K562 (cell line): ENCODE measurements around the gene RAD21L1. TPM values are rescaled to one million over a fixed set of nuclear protein-coding genes. Genes with fewer than 3 reads are reported as not detected.

Experiments used
- ATAC-seq: fragments of 200-7000 bp; cut with Tn5 transposase; 3 replicates; pipeline ENCODE4 v1.9.1; 2020; ENCODE audit warnings: moderate library complexity
- BruUV-seq: library from RNA; stranded (reverse); fragments of 400-500 nt; replicated peaks from 2 replicates; lab custom pipeline; 2021; lab: Mats Ljungman, UMichigan
- CTCF ChIA-PET: fragments of 300-600 bp; formaldehyde crosslinking; extraction: SDS; loops from one replicate; lab custom pipeline; 2021; ENCODE audit warnings: low intra/inter-chr PET ratio; lab: Yijun Ruan, JAX
- POLR2A ChIA-PET: fragments of 300-600, 350-650 bp; sonication (Branson Sonifier 250); formaldehyde crosslinking; extraction: SDS; loops from one replicate; lab custom pipeline; 2021; ENCODE audit warnings: antibody characterized with exemption, inconsistent platforms; lab: Yijun Ruan, JAX
- DNase-seq, 4 experiments: peaks; one replicate each; pipeline versions ENCODE4 v3.0.0 to v3.0.0-alpha.2; 2011 to 2018; ENCODE audit warnings: low spot score in 3 of 4, mixed read lengths in 3 of 4; ENCODE audit errors: extremely low read depth in 1 of 4
- FAIRE-seq: peaks from 2 replicates; lab custom pipeline; 2011; peaks lifted over from hg19 to GRCh38; lab: Jason Lieb, UNC
- H2AFZ ChIP-seq: 2 replicates; pipeline ENCODE4 v1.6.0; 2011; ENCODE audit warnings: low read depth, low read length, control low read depth, inconsistent platforms
- H3K27ac ChIP-seq: fragments of 200-600 bp; 3 replicates; pipeline ENCODE4 v1.8.0; 2011; ENCODE audit warnings: low read depth, mild to moderate bottlenecking, control low read depth, inconsistent platforms, low read length, moderate library complexity, mixed read lengths; ENCODE audit errors: extremely low read depth
- H3K27me3 ChIP-seq, 2 experiments: fragments of 300-600 bp in 1 of 2; 2 replicates in 1 of 2; 3 replicates in 1 of 2; pipeline versions ENCODE4 v1.6.0 to v1.8.0; 2011; ENCODE audit warnings: inconsistent platforms in 2 of 2, low read length in 2 of 2, mild to moderate bottlenecking in 1 of 2, mixed read lengths in 1 of 2, moderate library complexity in 1 of 2; ENCODE audit not compliant: control insufficient read depth in 2 of 2, insufficient read depth in 2 of 2
- H3K36me3 ChIP-seq: fragments of 300-600 bp; 3 replicates; pipeline ENCODE4 v1.8.0; 2011; ENCODE audit warnings: mild to moderate bottlenecking, low read length, inconsistent platforms; ENCODE audit not compliant: control insufficient read depth, insufficient read depth
- H3K4me1 ChIP-seq, 2 experiments: fragments of 200-600 bp in 1 of 2; replicated peaks in 1 of 2; 2 replicates in 1 of 2; 3 replicates in 1 of 2; pipeline versions ENCODE4 v1.5.1 to v1.8.0; 2011; ENCODE audit warnings: inconsistent platforms in 2 of 2, low read length in 2 of 2, mild to moderate bottlenecking in 1 of 2, mixed read lengths in 1 of 2, moderate library complexity in 1 of 2; ENCODE audit not compliant: control insufficient read depth in 2 of 2, insufficient read depth in 2 of 2
- H3K4me2 ChIP-seq: 2 replicates; pipeline ENCODE4 v1.6.1; 2011; ENCODE audit warnings: low read length, control low read depth, inconsistent platforms, mixed read lengths; ENCODE audit not compliant: insufficient read depth
- H3K4me3 ChIP-seq: fragments of 200-600 bp; sonication (generic), shearing (Covaris generic); 2 replicates; pipeline ENCODE4 v1.5.1; 2016; ENCODE audit warnings: control low read depth, inconsistent platforms
- H3K79me2 ChIP-seq: fragments of 200-600 bp; 3 replicates; pipeline ENCODE4 v1.8.0; 2011; ENCODE audit warnings: low read length, inconsistent platforms; ENCODE audit not compliant: control insufficient read depth, insufficient read depth
- H3K9ac ChIP-seq, 2 experiments: 2 replicates each; pipeline versions ENCODE4 v1.6.0 to v1.6.1; 2011; ENCODE audit warnings: low read depth in 2 of 2, low read length in 2 of 2, control low read depth in 1 of 2, inconsistent platforms in 1 of 2, mild to moderate bottlenecking in 1 of 2, mixed read lengths in 1 of 2; ENCODE audit not compliant: insufficient read depth in 1 of 2
- H3K9me1 ChIP-seq: one replicate; pipeline ENCODE4 v1.6.0; 2011; ENCODE audit warnings: inconsistent platforms, mild to moderate bottlenecking, low read length, moderate library complexity; ENCODE audit not compliant: control insufficient read depth, insufficient read depth
- H3K9me3 ChIP-seq: replicated peaks from 2 replicates; pipeline ENCODE4 v1.5.1; 2011; ENCODE audit warnings: low read depth, low read length, inconsistent platforms; ENCODE audit not compliant: control insufficient read depth, insufficient read depth
- H4K20me1 ChIP-seq: replicated peaks from 2 replicates; pipeline ENCODE4 v1.6.1; 2011; ENCODE audit warnings: low read length, inconsistent platforms, mixed read lengths; ENCODE audit not compliant: control insufficient read depth, insufficient read depth
- RFX1 ChIP-seq: fragments of 450-650 bp; IDR thresholded peaks from 2 replicates; pipeline ENCODE4 v1.6.1; 2016; ENCODE audit warnings: mild to moderate bottlenecking, moderate library complexity
- SMARCE1 ChIP-seq: fragments of 450-650 bp; IDR thresholded peaks from 2 replicates; pipeline ENCODE4 v1.7.1; 2016; ENCODE audit warnings: mild to moderate bottlenecking
- WGBS: fragments of 100-300 bp; shearing (Covaris generic); methylation state at CpG from one replicate; pipeline ENCODE4 v1.1.6; 2016; ENCODE audit warnings: low coverage, mixed read lengths; ENCODE audit not compliant: insufficient coverage; ENCODE audit errors: missing lambda C conversion rate; 5-methylcytosine and 5-hydroxymethylcytosine counted together
- in situ Hi-C: fragments of 300-500 bp; cut with MboI; formaldehyde crosslinking; loops from 4 replicates; pipeline ENCODE4 v1.15.0; 2018; ENCODE audit warnings: inconsistent platforms, mixed read lengths
- intact Hi-C: fragments of 100-400 bp; cut with micrococcal nuclease; formaldehyde crosslinking; loops from 2 replicates; pipeline ENCODE4 v1.14.2; 2022
- polyA plus RNA-seq, 8 experiments: library from polyadenylated mRNA; depleted of rRNA in 4 of 8; stranded (reverse) in 5 of 8; unstranded in 3 of 8; fragments of >200 nt; fragmentation: Nextera tagmentation in 2 of 8; fragmentation: Illumina TruSeq in 1 of 8; extraction: Ambion mirVana in 2 of 8; extraction: Trizol in 1 of 8; gene quantifications; 2 replicates each; pipeline versions ENCODE4 v1.2.1 to v1.2.3, GENCODE V29; 2011 to 2014; ENCODE audit warnings: inconsistent platforms in 1 of 8, missing spikeins in 1 of 8
- total RNA-seq, 7 experiments: library from RNA; depleted of rRNA in 6 of 7; stranded (reverse); fragments of >200 nt in 6 of 7; fragmentation: Illumina TruSeq in 2 of 7; extraction: Trizol in 2 of 7; gene quantifications; 2 replicates each; pipeline versions ENCODE4 v1.2.1 to v1.2.3, GENCODE V29; 2011 to 2021; ENCODE audit warnings: low replicate concordance in 1 of 7
- TF ChIP-seq, protein P1 (sequence below), 2 experiments: fragments of 450-650 bp in 1 of 2; IDR thresholded peaks; 2 replicates each; pipeline ENCODE4 v1.6.1; 2011 to 2017; ENCODE audit warnings: low read depth in 2 of 2, antibody characterized with exemption in 1 of 2, borderline replicate concordance in 1 of 2, low read length in 1 of 2, mild to moderate bottlenecking in 1 of 2, mixed read lengths in 1 of 2; ENCODE audit not compliant: control insufficient read depth in 1 of 2

The RAD21L1 gene
- total and polyA plus RNA-seq, 9 of the 15 experiments (the other 6 are each of a cell fraction or from before 2014, with no cell fraction given), result 0.17 to 1.7 (median 0.45) TPM; not detected in 1

DNA sequence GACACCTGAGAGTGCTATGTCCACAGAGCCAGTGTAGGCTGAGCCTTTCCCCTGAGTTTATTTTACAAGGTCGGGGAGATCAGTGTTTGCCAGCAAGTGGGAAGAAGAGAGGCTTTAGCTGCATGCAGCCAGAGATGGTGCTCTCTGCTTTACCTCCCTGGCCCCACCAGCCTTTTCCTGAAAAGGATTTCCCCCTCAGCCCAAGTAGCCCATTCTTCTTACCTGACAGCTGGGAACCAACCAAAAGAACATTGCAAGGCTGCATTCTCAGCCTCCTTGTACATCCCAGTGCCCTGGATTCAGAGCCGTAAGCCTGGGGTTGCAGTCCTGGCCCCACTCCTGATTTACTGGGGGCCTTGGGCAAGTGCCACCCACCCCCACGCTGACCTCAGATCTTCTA is 57.1 kb downstream of the RAD21L1 start (continued):
- TF ChIP-seq, protein P1, sequence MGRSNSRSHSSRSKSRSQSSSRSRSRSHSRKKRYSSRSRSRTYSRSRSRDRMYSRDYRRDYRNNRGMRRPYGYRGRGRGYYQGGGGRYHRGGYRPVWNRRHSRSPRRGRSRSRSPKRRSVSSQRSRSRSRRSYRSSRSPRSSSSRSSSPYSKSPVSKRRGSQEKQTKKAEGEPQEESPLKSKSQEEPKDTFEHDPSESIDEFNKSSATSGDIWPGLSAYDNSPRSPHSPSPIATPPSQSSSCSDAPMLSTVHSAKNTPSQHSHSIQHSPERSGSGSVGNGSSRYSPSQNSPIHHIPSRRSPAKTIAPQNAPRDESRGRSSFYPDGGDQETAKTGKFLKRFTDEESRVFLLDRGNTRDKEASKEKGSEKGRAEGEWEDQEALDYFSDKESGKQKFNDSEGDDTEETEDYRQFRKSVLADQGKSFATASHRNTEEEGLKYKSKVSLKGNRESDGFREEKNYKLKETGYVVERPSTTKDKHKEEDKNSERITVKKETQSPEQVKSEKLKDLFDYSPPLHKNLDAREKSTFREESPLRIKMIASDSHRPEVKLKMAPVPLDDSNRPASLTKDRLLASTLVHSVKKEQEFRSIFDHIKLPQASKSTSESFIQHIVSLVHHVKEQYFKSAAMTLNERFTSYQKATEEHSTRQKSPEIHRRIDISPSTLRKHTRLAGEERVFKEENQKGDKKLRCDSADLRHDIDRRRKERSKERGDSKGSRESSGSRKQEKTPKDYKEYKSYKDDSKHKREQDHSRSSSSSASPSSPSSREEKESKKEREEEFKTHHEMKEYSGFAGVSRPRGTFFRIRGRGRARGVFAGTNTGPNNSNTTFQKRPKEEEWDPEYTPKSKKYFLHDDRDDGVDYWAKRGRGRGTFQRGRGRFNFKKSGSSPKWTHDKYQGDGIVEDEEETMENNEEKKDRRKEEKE (IDR thresholded peaks at IDR 0.05; ENCODE audit: borderline replicate concordance in 1 of 2, control insufficient read depth in 1 of 2, low read depth in 2 of 2, low read length in 1 of 2), result no peak

DNA sequence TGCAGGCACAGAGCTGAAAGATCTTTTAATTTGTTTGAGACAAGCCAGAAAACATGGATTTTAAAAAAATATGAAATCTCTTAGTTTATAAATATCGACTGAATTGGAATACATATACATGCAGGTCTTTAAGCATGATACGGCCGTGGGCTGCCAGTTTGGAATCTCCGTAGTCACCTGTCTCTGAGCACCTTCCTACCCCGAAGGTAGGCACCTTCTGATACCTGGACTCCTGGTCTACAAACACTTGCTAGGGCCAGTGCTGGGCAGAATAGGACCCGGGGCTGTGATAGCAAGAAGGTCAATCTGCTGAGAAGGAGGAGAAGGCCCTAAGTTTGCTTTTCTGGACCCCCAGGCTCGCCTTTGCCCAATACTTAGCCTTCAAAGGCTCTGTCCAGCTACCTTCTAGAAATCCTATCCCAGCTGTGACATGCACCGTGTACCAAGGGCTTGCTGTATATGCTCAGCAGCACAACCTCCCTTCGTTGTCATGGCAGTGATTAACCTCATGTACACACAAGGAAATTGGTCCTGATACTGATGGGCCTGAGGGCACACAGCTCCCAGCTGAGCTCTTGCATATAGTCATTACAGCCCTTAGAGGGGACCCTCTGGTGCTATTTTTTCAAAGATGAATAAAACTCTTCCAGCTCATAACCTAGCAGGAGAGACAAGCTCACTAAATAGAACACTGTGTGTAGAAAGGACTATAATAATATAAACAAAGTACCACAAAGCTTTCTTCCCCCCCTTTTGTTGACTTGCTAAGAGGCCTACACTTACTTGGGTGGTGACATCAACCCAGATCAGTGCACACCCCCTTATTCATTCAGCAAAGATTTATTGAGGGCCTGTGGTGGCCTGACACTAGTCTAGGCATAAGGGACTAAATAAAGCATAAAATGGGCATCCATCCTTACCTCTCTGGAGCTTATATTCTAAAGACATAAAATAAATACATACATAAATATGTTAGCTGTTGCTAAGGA is 58.0 kb downstream of the RAD21L1 start:
- Histone ChIP-seq H4K20me1 (0 out of 2 replicates have a peak, but pooled peaks cover 3% of the 10 kb centered on the region), H3K4me3 (no peak overlapping the region), H3K9ac (no peak overlapping the region), H3K27me3 (no peaks in the 10 kb centered on the region), H3K9me1 (no peaks in the 10 kb centered on the region), H3K36me3 (no peaks in the 10 kb centered on the region), H3K79me2 (no peaks in the 10 kb centered on the region), H2AFZ (no peak overlapping the region)
- ChIA-PET POLR2A (interaction anchor here (0.6 to 0.8 kb wide), 2 partner anchors 9 kb away, joined by 3 read pairs; no protein-coding TSS in a partner anchor), CTCF (no interaction called here)
- in situ Hi-C loops, result no loop called here
- ATAC-seq, result no peak
- TF ChIP-seq RFX1 (peak; percentile 43; the same call in 1 of the 2 replicates), SMARCE1 (no peak)
- TF ChIP-seq, all 486 proteins: peak for 1
- no peak for DNase-seq
- FAIRE-seq, result no peak
- WGBS, result 48% methylated on average over 8 of the region's 9 CpGs
- Histone ChIP-seq H3K4me1 (peaks cover 0 to 3% of the 10 kb centered on the region in 2 experiments; a peak in 2 of 5 replicates), H3K9me3 (no peaks in the 10 kb centered on the region), H3K27ac (no peak overlapping the region), H3K4me2 (no peak overlapping the region)
- intact Hi-C loops, result no loop called here
- no TSS peak for BruUV-seq
